ENCODE measurements around the gene SPAG9.

DNA sequence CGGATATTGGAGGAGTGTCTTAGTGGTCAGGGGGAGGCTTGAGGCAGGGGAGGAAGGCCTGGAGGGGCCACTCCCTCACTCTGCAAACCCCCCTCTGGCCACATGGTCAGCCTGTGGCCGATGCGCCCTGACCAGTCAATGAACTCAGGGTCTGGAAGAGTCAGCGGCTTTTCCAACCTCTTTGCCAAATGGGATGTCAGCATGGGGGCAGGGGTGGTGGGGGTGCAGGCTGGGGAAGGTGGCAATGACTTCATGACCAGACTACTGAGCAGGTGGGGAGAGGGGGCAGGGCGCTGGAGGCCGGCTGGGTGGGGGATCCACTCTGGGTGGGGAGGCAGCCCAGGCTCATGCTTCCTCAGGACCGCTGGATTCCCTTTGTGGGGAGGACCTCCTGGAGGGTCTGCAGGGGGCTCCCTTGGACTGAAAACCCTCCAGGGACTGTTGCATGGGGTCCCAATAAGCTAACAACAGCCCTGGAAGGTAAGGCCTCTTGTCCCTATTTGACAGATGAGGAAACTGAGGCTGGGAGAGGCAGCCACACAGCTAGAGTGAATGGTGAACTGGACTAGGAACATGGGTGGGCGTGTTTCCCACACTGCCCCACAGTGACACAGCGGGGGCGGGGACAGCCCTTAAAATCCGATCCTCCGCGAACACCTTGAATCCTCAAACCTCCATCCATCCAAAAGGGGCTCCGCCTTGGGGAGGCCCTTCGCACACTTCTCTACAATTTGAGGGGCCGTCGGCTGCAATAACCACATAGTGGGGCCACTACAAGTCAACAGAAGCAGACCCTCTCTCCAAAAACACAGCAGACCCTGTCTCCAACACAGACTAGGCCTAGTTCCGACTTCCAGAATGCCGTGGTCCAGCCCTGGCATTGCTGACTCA lies 173.5 kb downstream of the SPAG9 start:
- no peak for TF ChIP-seq POLR2A (IDR thresholded peaks at IDR 0.05)
- TF ChIP-seq, protein P1, sequence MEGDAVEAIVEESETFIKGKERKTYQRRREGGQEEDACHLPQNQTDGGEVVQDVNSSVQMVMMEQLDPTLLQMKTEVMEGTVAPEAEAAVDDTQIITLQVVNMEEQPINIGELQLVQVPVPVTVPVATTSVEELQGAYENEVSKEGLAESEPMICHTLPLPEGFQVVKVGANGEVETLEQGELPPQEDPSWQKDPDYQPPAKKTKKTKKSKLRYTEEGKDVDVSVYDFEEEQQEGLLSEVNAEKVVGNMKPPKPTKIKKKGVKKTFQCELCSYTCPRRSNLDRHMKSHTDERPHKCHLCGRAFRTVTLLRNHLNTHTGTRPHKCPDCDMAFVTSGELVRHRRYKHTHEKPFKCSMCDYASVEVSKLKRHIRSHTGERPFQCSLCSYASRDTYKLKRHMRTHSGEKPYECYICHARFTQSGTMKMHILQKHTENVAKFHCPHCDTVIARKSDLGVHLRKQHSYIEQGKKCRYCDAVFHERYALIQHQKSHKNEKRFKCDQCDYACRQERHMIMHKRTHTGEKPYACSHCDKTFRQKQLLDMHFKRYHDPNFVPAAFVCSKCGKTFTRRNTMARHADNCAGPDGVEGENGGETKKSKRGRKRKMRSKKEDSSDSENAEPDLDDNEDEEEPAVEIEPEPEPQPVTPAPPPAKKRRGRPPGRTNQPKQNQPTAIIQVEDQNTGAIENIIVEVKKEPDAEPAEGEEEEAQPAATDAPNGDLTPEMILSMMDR (IDR thresholded peaks at IDR 0.05) = no peak

Measured in breast epithelium (tissue), 3 donors.